Esophagus (tissue), 2 donors: ENCODE data around the gene CDH3. TPM values are rescaled to one million over a fixed set of nuclear protein-coding genes. Genes with fewer than 3 reads are reported as not detected.
"Not testable (repeated sequence)": the region's sequence is repeated elsewhere in the genome, so short reads cannot be mapped to it uniquely, and the experiment has no call there.

Experiments
- H3K27ac ChIP-seq, 2 donors: one replicate each; pipeline ENCODE4 v1.5.1; 2013; ENCODE audit warnings: low read depth in 2 of 2, mild to moderate bottlenecking in 2 of 2, inconsistent platforms in 1 of 2, low read length in 1 of 2, moderate library complexity in 1 of 2
- H3K27me3 ChIP-seq, 2 donors: one replicate each; pipeline ENCODE4 v1.6.1; 2013; ENCODE audit warnings: low read length in 2 of 2, control low read depth in 1 of 2, mild to moderate bottlenecking in 1 of 2; ENCODE audit not compliant: insufficient read depth in 2 of 2, control insufficient read depth in 1 of 2
- H3K36me3 ChIP-seq, 2 donors: one replicate each; pipeline ENCODE4 v1.6.1; 2013; ENCODE audit warnings: low read length in 1 of 2; ENCODE audit not compliant: control insufficient read depth in 2 of 2, insufficient read depth in 2 of 2
- H3K4me1 ChIP-seq, 2 donors: one replicate each; pipeline ENCODE4 v1.6.1; 2013; ENCODE audit warnings: low read length in 1 of 2; ENCODE audit not compliant: control insufficient read depth in 2 of 2, insufficient read depth in 2 of 2
- H3K4me3 ChIP-seq, 2 donors: one replicate each; pipeline ENCODE4 v1.5.1; 2013; ENCODE audit warnings: low read length in 2 of 2, mild to moderate bottlenecking in 2 of 2, low read depth in 1 of 2, moderate library complexity in 1 of 2
- H3K9me3 ChIP-seq, 2 donors: one replicate each; pipeline ENCODE4 v1.6.1; 2013; ENCODE audit warnings: mild to moderate bottlenecking in 2 of 2, low read depth in 1 of 2, low read length in 1 of 2, moderate library complexity in 1 of 2; ENCODE audit not compliant: control insufficient read depth in 2 of 2, insufficient read depth in 1 of 2
- WGBS, 2 donors: extraction: QIAGEN DNeasy Blood & Tissue Kit; methylation state at CpG; one replicate each; pipeline ENCODE4 v1.1.7; 2013; 5-methylcytosine and 5-hydroxymethylcytosine counted together
- polyA plus RNA-seq, 2 donors: library from polyadenylated mRNA; stranded (reverse); fragments of 200-250 nt; gene quantifications; one replicate each; pipeline ENCODE4 v1.2.3, GENCODE V29; 2013
- donor health status: healthy with polysubstance abuse.
- donor health status: Bipolar disorder and iron deficiency.

CDH3 gene
- polyA plus RNA-seq, 2 donors = 12.2 to 36.3 TPM

DNA sequence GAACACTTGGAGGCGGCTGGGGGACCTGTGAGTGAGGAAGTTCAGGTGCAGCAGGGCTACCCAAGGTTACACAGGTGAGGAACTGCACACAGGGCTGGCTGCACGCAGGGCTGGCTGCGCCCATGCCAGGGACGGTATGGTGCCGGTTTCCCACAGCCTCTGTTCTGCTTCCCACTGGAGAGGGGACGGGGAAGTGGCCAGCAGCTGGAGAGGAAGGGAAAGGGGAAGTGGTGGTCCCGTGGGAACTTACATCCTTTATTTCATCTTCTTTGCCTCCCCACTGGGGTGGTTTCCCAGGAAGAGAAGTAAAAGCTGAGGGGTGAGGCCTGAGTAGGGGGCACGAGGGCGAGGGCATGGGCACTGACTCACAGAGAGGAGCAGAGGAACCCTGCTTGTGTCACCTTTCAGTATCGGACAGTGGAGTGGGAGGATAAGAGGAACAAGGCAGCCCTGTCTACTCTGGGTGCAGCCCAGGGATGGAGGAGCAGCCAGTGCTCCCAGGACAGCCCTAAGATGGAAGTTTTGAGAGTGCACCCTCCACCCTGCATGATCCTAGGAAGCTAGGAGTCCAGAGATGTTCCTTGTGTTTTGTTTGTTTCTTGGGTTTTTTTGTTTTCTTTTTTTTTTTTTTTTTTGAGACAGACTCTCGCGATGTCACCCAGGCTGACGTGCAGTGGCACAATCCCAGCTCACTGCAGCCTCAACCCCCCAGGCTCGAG lies 66.5 kb downstream of the CDH3 start:
- no peaks in the 10 kb centered on the region for H3K9me3 ChIP-seq
- 55 to 60% methylated on average over 14 of the region's 14 CpGs for WGBS, 2 donors
- no peaks in the 10 kb centered on the region for H3K36me3 ChIP-seq
- peaks cover 0 to 3% of the 10 kb centered on the region in 2 donors for H3K4me1 ChIP-seq
- H3K27me3 ChIP-seq = no peaks in the 10 kb centered on the region
- no peak overlapping the region for H3K4me3 ChIP-seq
- no peak overlapping the region for H3K27ac ChIP-seq

DNA sequence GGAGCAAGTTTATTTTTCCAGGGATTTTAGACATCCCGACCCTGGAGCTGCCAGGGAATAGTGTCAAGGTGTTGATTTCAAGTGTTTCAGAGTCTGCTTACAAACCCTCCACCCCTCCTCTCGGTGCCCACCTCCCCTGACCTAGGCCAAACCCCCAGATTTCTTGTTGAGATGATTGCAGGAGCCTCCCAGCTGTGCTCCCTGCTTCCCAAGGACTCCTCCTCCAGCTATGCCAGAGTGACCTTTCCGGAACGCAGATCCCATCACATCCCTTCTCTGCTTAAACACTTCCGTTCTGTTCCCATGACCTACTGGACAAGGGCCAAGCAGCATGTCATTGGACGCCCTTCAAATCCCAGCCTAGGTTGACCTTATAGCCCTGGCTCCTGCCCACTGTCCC lies 68.3 kb downstream of the CDH3 start:
- H3K4me1 ChIP-seq = no peaks in the 10 kb centered on the region
- H3K4me3 ChIP-seq = no peak overlapping the region
- no peaks in the 10 kb centered on the region for H3K9me3 ChIP-seq
- H3K27me3 ChIP-seq = no peaks in the 10 kb centered on the region
- no peak overlapping the region for H3K27ac ChIP-seq
- H3K36me3 ChIP-seq = no peaks in the 10 kb centered on the region
- WGBS, 2 donors = 66% methylated on average over 6 of the region's 6 CpGs

DNA sequence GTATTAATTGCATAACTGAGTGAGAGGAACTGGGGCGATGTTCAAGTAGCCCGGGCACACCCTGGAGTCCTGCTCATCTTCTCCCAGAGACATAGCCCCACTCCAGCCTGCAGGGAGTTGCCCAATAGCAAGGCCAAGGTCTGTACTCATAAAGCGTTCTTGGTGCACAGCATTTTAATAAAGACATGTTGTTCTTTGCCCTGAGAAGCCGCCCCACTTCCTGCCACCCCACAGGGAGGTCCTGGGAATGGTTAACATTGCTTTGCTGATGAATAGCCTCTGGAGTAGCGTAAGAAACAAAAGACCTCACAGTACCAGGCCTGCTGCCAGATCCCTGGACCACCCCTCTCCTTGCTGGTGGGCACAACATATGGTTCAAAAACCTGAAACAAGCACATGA lies 70.4 kb downstream of the CDH3 start:
- no peaks in the 10 kb centered on the region for H3K27me3 ChIP-seq
- no peak overlapping the region for H3K27ac ChIP-seq
- H3K9me3 ChIP-seq = no peaks in the 10 kb centered on the region
- no peaks in the 10 kb centered on the region for H3K4me1 ChIP-seq
- no peaks in the 10 kb centered on the region for H3K36me3 ChIP-seq
- no peak overlapping the region for H3K4me3 ChIP-seq
- WGBS, 2 donors = 57 to 71% methylated on average over 5 of the region's 5 CpGs

DNA sequence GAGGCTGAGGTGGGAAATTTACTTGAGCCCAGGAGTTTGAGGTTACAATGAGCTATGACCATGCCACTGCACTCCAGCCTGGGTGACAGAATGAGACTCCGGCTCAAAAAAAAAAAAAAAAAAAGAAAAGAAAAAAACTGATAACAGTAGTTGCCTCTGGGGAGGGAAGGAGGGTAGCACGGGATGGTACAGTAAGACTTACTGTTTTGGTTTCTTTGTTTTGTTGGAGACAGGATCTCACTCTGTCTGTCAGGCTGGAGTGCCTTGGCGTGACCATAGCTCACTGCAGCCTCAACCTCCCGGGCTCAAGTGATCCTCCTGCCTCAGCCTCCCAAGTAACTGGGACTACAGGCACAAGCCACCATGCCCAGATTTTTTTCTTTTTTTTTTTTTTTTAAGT lies 71.4 kb downstream of the CDH3 start:
- H3K36me3 ChIP-seq, H3K4me3 ChIP-seq, H3K4me1 ChIP-seq, H3K27ac ChIP-seq, H3K9me3 ChIP-seq, H3K27me3 ChIP-seq: not testable (repeated sequence)
- WGBS, 2 donors = 81 to 87% methylated on average over 4 of the region's 4 CpGs

DNA sequence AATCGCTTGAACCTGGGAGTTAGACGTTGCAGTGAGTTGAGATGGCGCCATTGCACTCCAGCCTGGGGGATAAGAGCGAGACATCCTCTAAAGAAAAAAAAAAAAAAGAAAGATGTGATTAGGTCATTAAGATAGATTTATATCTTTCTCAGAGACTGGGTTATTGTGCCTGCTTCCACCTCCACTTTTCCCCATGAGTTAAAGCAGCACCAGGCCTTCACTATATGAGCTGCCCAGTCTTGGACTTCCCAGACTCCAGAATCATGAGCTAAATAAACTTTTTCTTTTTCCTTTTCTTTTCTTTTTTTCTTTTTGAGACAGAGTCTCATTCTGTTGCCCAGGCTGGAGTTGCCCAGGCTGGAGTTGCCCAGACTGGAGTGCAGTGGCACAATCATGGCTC lies 72.6 kb downstream of the CDH3 start:
- Histone ChIP-seq H3K4me1 (no peaks in the 10 kb centered on the region), H3K9me3 (no peaks in the 10 kb centered on the region), H3K36me3 (no peaks in the 10 kb centered on the region), H3K27ac (no peak overlapping the region), H3K4me3 (no peak overlapping the region), H3K27me3 (no peaks in the 10 kb centered on the region)
- 97 to 99% methylated on average over 4 of the region's 4 CpGs for WGBS, 2 donors

DNA sequence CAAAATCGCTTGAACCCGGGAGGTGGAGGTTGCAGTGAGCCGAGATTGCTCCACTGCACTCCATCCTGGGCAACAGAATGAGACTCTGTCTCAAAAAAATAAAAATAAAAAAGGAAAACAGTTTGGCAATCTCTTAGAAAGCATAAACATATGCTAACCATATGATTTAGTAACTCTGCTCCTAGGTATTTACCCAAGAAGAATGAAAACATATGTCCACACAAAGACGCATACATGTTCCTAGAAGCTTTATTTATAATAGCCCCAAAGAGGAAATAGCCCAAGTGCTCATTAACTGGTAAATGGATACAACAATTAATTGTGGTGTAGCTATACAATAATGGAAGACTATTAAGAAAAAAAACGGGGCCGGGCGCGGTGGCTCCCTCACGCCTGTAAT lies 73.5 kb downstream of the CDH3 start:
- Histone ChIP-seq H3K27ac (no peak overlapping the region), H3K9me3 (no peaks in the 10 kb centered on the region), H3K4me1 (no peaks in the 10 kb centered on the region), H3K27me3 (no peaks in the 10 kb centered on the region), H3K36me3 (no peaks in the 10 kb centered on the region), H3K4me3 (no peak overlapping the region)
- 88 to 90% methylated on average over 9 of the region's 9 CpGs for WGBS, 2 donors

DNA sequence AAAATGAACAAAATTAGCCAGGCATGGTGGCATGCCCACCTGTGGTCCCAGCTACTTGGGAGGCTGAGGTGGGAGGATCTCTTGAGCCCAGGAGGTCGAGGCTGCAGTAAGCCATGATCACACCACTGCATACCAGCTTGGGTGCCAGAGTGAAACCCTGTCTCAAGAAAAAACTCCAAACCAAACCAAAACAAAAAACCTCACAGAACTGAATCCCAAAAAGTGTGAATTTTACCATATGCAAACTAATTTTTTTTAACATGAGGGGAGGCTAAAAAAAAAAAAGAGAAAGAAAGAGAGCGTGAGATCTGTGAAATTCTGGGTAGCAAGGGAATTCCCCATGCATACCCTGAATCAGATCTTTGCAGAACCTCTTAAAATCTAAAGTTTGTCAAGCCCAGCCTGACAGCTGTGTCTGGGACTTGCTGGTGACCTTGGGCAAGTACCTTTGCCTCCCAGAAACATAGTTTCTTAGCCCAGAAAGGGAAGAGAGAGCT lies 74.9 kb downstream of the CDH3 start:
- Histone ChIP-seq H3K27me3 (no peaks in the 10 kb centered on the region), H3K9me3 (no peaks in the 10 kb centered on the region), H3K4me3 (no peak overlapping the region), H3K27ac (no peak overlapping the region), H3K4me1 (no peaks in the 10 kb centered on the region), H3K36me3 (no peaks in the 10 kb centered on the region)
- WGBS, 2 donors = 75 to 80% methylated on average over 2 of the region's 2 CpGs

DNA sequence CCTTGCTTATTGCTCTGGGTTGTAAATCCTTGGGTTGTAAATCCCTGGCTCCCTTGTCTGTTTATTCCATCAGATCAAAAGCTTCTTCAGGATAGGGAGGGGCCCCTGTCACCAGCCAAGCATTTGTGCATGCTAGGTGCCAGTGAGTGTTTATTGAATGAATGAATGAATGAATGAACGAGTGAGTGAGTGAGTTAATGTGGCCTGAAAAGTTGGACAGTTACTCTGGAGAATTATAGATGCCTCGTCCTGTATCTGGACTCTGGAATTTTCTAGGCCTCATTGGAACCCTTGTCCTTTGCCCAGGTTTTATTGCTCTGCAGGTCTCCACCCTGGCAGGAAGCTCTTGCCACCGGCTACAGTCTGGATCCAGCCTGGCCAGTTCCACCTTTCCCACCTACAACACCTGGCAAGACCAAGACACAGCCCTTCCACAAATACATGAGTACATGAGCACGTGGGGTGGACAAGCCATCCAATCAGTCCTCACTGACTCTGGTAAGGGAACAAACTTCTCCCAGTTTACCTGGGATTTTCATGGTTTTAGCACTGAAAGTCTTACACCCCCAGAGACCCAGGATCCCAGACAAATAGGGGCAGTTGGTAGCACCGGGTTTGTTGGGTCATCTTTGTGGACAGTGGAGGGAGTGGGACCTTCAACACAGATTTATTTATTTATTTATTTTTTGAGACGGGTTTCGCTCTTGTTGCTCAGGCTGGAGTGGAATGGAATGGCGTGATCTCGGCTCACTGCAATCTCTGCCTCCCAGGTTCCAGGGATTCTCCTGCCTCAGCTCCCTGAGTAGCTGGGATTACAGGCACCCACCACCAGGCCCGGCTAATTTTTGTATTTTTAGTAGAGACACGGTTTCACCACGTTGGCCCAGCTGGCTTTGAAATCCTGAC lies 77.3 kb downstream of the CDH3 start:
- no peaks in the 10 kb centered on the region for H3K27me3 ChIP-seq
- no peaks in the 10 kb centered on the region for H3K36me3 ChIP-seq
- H3K27ac ChIP-seq = peak overlapping the region; percentile 6 to 8
- H3K4me3 ChIP-seq = no peak overlapping the region
- peaks cover 0 to 2% of the 10 kb centered on the region in 2 donors for H3K4me1 ChIP-seq
- peaks cover 0 to 6% of the 10 kb centered on the region in 2 donors for H3K9me3 ChIP-seq
- WGBS, 2 donors = 66% methylated on average over 12 of the region's 12 CpGs

DNA sequence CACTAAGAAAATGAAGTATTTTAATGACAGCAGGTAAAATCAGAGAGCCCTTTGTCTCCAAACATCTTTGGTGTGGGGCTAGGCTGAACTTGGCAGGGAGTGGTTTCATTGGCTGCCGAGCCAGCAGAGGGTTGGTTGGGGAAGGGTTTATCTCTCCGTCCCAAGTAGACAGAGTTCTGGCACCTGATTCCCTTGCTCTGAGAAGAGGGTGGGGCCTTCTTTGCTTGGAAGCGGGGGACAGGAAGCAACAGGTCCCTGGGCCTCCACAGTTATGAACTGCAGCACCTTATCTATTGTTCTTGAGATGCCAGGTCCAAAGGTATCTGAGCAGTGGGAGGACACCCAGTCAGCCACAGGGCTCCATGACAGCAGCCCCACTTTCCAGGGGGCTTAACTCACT lies 79.7 kb downstream of the CDH3 start:
- Histone ChIP-seq H3K27ac (no peak overlapping the region), H3K9me3 (peaks cover 0 to 6% of the 10 kb centered on the region in 2 donors), H3K4me1 (peaks cover 0 to 2% of the 10 kb centered on the region in 2 donors), H3K36me3 (no peaks in the 10 kb centered on the region), H3K4me3 (no peak overlapping the region), H3K27me3 (no peaks in the 10 kb centered on the region)
- 30 to 32% methylated on average over 3 of the region's 3 CpGs for WGBS, 2 donors
